ENCODE results near the gene DEDD. TPM values are rescaled to one million over a fixed set of nuclear protein-coding genes. Genes with fewer than 3 reads are reported as not detected.

DEDD gene, protein sequence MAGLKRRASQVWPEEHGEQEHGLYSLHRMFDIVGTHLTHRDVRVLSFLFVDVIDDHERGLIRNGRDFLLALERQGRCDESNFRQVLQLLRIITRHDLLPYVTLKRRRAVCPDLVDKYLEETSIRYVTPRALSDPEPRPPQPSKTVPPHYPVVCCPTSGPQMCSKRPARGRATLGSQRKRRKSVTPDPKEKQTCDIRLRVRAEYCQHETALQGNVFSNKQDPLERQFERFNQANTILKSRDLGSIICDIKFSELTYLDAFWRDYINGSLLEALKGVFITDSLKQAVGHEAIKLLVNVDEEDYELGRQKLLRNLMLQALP
- total RNA-seq (2014; rRNA removed; shearing (Covaris generic)) = 21.1 and 28.5 TPM in 2 replicates
- total RNA-seq (2022) = 36.9 and 41.9 TPM in 2 replicates
- percentile 71 among the genes with signal in this experiment for Bru-seq, nascent RNA
- percentile 74 among the genes with signal in this experiment for BruChase-seq, experiment 1, labeled RNA remaining after a 6-hour chase
- percentile 82 among the genes with signal in this experiment for BruChase-seq, experiment 2, labeled RNA remaining after a 2-hour chase
- long read RNA-seq, transcript DEDD-202 (6 exons, 2,345 nt) = major isoform, 68 of 84 reads
- long read RNA-seq, partial matches to known transcripts = 2 of 84 reads
- long read RNA-seq, other reads (novel, unspliced or antisense) = 6 of 84 reads

GRCh38 chr1:161132410-161133219, at the start of gene DEDD:
Gene DEDD (minus strand): TSS chr1:161132667. CDS start chr1:161124462, 8,205 bp downstream.
- Histone ChIP-seq H3K27ac (ENCODE audit: low read depth, low read length, poor library complexity, severe bottlenecking) (peak within 1 kb of the TSS; percentile 70), H3K4me2 (ENCODE audit: low read length) (peak within 1 kb of the TSS; percentile 85), H3K36me3 (ENCODE audit: insufficient read depth, low read length) (peaks cover 31% of the 10 kb centered on the region), H2AFZ (ENCODE audit: low read length) (peak within 1 kb of the TSS; percentile 93), H4K20me1 (ENCODE audit: insufficient read depth, low read length) (no peaks in the 10 kb centered on the region), H3K9me3 (ENCODE audit: low read length) (no peaks in the 10 kb centered on the region), H3K4me3 (ENCODE audit: low read depth, low read length, poor library complexity, severe bottlenecking) (peak within 1 kb of the TSS; percentile 86), H3K79me2 (ENCODE audit: insufficient read depth, low read depth, low read length) (peaks cover 28% of the 10 kb centered on the region; the same call in 1 of the 2 replicates), H3K9me2 (ENCODE audit: insufficient read depth, low read length) (no peaks in the 10 kb centered on the region), H3K4me1 (ENCODE audit: insufficient read depth, low read length, poor library complexity, severe bottlenecking) (peaks cover 30% of the 10 kb centered on the region)
- POLR2A ChIA-PET = interaction anchor here (0.5 to 2.0 kb wide), 7 partner anchors 11 to 141 kb away, joined by 3 to 10 read pairs (median 3); partner anchors contain the start of genes NIT1 and PFDN2
- CTCF ChIA-PET (ENCODE audit: unreplicated experiment) = interaction anchor here (0.6 to 1.4 kb wide), 5 partner anchors 15 to 1000 kb away, joined by 3 to 4 read pairs (median 3); partner anchors contain the start of genes B4GALT3 and PPOX
- TF ChIP-seq, protein P1, sequence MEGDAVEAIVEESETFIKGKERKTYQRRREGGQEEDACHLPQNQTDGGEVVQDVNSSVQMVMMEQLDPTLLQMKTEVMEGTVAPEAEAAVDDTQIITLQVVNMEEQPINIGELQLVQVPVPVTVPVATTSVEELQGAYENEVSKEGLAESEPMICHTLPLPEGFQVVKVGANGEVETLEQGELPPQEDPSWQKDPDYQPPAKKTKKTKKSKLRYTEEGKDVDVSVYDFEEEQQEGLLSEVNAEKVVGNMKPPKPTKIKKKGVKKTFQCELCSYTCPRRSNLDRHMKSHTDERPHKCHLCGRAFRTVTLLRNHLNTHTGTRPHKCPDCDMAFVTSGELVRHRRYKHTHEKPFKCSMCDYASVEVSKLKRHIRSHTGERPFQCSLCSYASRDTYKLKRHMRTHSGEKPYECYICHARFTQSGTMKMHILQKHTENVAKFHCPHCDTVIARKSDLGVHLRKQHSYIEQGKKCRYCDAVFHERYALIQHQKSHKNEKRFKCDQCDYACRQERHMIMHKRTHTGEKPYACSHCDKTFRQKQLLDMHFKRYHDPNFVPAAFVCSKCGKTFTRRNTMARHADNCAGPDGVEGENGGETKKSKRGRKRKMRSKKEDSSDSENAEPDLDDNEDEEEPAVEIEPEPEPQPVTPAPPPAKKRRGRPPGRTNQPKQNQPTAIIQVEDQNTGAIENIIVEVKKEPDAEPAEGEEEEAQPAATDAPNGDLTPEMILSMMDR (conservative IDR thresholded peaks at IDR 0.05; ENCODE audit: low read length) = peak; percentile 59; the same call in 1 of the 2 replicates
- no peak for TF ChIP-seq EZH2phosphoT487 (IDR thresholded peaks at IDR 0.05; ENCODE audit: borderline replicate concordance, low read depth, low read length)
- BruUV-seq (replicated peaks) = no TSS peak
- intact Hi-C loops (cut with micrococcal nuclease; ENCODE audit: unreplicated experiment) = no loop called here
- peak; percentile 95 for DNase-seq (ENCODE audit: low spot score)

DNA sequence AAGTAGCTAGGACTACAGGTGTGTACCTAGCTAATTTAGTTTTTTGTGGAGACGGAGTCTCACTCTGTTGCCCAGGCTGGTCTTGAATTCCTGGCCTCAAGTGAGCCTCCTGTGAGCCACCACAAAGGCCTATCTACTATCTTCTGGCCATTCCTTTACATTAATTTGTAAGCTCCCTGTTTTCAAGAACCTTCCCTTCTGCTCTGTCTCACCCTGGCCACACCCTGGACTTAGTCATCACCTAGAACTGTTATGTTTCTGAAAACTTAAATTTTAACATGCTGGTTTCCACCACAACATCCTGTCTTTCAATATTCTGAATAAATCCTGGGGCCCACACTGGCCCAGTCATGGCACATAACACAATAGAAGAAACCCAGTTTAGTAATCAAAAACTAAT, 49.7 kb upstream of the DEDD start:
- Histone ChIP-seq H3K79me2 (ENCODE audit: insufficient read depth, low read depth, low read length) (no peaks in the 10 kb centered on the region), H3K4me1 (ENCODE audit: insufficient read depth, low read length, poor library complexity, severe bottlenecking) (peaks cover 64% of the 10 kb centered on the region), H3K27ac (ENCODE audit: low read depth, low read length, poor library complexity, severe bottlenecking) (no peak overlapping the region), H4K20me1 (ENCODE audit: insufficient read depth, low read length) (no peaks in the 10 kb centered on the region), H3K36me3 (ENCODE audit: insufficient read depth, low read length) (no peaks in the 10 kb centered on the region), H3K9me2 (ENCODE audit: insufficient read depth, low read length) (no peaks in the 10 kb centered on the region), H2AFZ (ENCODE audit: low read length) (no peak overlapping the region; the same call in 1 of the 2 replicates), H3K4me3 (ENCODE audit: low read depth, low read length, poor library complexity, severe bottlenecking) (no peak overlapping the region), H3K4me2 (ENCODE audit: low read length) (peak overlapping the region; percentile 3; the same call in 1 of the 2 replicates), H3K9me3 (ENCODE audit: low read length) (no peaks in the 10 kb centered on the region)
- no TSS peak for BruUV-seq (replicated peaks)
- no peak for TF ChIP-seq EZH2phosphoT487 (IDR thresholded peaks at IDR 0.05; ENCODE audit: borderline replicate concordance, low read depth, low read length)
- TF ChIP-seq, protein P1 (conservative IDR thresholded peaks at IDR 0.05; ENCODE audit: low read length) = no peak
- POLR2A ChIA-PET = interaction anchor here (0.6 to 2.7 kb wide), 6 partner anchors 9 to 556 kb away, joined by 3 to 7 read pairs (median 4); partner anchors contain the start of genes PPOX and TOMM40L
- intact Hi-C loops (cut with micrococcal nuclease; ENCODE audit: unreplicated experiment) = no loop called here
- no peak for DNase-seq (ENCODE audit: low spot score)
- CTCF ChIA-PET (ENCODE audit: unreplicated experiment) = interaction anchor here (1.0 to 1.2 kb wide), 3 partner anchors 9 to 43 kb away, joined by 4 to 5 read pairs (median 4); partner anchors contain the start of gene NDUFS2
